GM21526 (cell line): ENCODE results near the gene CDK5RAP3.
"Not testable (repeated sequence)": the region's sequence is repeated elsewhere in the genome, so short reads cannot be mapped to it uniquely, and the experiment has no call there.

Source experiments
- ATAC-seq: cut with Tn5 transposase; IDR thresholded peaks from one replicate; pipeline ENCODE4 v1.9.1; 2021; ENCODE audit warnings: moderate library complexity; ENCODE audit not compliant: unreplicated experiment, low FRiP score

Gene CDK5RAP3

DNA sequence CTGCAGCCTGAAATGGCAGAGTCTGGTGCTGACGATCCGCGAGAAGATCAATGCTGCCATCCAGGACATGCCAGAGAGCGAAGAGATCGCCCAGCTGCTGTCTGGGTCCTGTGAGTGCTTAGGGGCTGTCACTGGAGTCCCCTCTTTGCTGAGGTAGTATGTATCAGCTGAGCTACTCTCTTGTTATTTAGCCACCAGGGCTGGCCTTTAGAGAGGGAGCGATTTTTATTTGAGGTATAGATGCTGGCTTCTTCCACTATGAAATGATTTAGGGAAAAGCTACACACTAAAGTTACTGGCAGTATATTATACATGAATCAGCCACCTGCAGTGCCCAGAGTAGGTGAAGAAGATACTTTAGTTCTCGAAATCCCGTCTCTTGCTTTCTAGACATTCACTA is 2.6 kb downstream of the CDK5RAP3 start:
- ATAC-seq, result no peak

- ATAC-seq, result no peak
Measured at GRCh38 chr17:47975189-47975822, 4.4 kb downstream of the CDK5RAP3 start.

DNA sequence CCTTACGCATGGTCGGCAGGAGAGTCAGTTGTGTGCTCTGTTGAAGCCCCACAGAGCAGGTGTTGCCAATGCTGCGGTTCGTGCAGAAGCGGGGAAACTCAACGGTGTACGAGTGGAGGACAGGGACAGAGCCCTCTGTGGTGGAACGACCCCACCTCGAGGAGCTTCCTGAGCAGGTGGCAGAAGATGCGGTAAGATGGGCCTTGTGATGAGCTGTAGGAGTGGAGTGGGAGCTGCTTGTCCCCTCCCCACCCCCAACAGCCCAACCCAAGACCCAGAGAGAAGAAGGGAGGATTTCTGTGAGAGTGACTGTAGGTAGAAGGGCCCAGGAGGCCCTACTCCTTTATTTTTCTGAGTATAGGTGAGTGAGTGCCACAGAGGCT is 4.9 kb downstream of the CDK5RAP3 start:
- no peak for ATAC-seq

- no peak for ATAC-seq
Measured at GRCh38 chr17:47978324-47978723, 7.4 kb downstream of the CDK5RAP3 start.

DNA sequence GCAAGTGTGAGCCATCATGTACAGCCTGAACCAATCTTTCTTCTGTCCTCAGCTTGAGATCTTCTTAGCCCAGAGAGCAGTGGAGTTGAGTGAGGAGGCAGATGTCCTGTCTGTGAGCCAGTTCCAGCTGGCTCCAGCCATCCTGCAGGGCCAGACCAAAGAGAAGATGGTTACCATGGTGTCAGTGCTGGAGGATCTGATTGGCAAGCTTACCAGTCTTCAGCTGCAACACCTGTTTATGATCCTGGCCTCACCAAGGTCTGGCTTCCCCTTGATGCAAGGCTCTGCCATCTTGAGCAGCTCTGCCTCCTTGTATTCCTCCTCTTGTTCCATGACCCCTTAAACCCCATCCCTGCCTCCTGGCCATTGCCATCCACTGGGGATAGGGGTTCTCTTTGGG is 9.6 kb downstream of the CDK5RAP3 start:
- ATAC-seq, result no peak

DNA sequence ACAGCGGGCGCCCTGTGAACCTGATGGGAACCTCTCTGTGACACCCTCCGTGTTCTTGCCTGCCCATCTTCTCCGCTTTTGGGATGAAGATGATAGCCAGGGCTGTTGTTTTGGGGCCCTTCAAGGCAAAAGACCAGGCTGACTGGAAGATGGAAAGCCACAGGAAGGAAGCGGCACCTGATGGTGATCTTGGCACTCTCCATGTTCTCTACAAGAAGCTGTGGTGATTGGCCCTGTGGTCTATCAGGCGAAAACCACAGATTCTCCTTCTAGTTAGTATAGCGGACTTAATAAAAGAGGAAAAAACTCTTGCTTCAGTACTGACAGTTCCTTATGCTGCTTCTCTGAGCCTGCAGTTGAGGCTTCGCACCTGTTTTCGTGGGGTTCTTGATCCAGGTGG is 10.5 kb downstream of the CDK5RAP3 start:
- ATAC-seq, result no peak

GRCh38 chr17:47982091-47982617 is 11.2 kb downstream of the CDK5RAP3 start:
- ATAC-seq, result no peak

- ATAC-seq, result no peak
Measured at GRCh38 chr17:47982645-47983390, 11.9 kb downstream of the CDK5RAP3 start.

GRCh38 chr17:47983492-47984223 is 12.7 kb downstream of the CDK5RAP3 start:
- no peak for ATAC-seq

- ATAC-seq, result no peak
Measured at GRCh38 chr17:47986520-47986919, 15.6 kb downstream of the CDK5RAP3 start.

- no peak for ATAC-seq
Measured at GRCh38 chr17:47987240-47987835, 16.4 kb downstream of the CDK5RAP3 start.

DNA sequence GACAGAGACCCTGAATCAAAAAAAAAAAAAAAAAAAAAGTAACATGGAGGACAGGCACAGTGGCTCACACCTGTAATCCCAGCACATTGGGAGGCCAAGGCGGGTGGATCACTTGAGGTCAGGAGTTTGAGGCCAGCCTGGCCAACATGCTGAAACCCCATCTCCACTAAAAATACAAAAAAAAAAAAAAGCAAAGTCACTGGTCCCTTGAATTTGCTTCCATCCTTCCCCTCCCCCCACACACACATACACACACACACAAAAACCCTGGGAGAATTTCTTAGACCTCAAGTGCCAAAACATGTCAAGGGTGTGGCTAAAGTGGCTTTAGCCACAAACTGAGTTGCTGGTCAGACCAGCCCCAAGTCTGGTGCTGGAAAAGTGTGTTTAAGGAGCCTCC is 17.5 kb downstream of the CDK5RAP3 start:
- ATAC-seq, result not testable (repeated sequence)

DNA sequence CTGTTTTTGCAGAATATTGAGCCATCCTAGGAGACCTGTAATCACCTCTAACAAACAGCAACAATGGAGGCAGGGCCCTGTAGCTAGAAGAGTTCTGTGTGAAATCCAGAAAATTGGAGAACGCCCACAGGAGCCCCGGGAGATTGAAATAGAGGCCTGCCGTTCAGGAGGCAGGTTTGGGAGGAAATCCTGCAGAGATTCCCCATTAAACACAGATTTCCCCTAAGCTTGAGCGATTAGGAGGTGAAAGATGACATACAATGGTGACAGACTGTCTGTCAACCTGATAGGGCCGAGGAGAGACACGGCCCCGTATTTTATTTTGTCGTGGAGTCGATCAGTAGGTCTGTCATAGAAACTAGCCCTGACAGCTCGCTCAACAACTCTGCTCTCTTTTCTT is 18.2 kb downstream of the CDK5RAP3 start:
- no peak for ATAC-seq

DNA sequence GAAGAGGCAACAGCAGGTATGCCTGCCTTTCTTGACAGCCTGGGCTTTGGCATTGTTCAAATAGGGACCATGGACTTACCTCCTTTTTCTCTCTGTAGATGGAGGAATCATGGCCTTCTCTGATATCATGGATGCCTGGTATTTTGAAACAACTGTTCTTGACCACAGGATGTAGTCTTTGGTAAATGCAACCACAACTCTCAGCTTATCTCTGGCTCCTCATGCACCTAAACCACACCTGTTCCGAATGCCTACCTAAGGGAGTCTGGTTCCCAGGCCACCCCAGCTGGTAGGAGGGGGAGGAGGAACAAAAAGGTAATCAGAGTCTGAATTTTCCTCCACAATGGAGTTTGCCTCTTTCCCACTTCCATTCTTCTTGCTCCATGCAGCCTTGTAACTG is 18.8 kb downstream of the CDK5RAP3 start:
- ATAC-seq, result no peak

- no peak for ATAC-seq
Measured at GRCh38 chr17:47990962-47991731, 20.2 kb downstream of the CDK5RAP3 start.

GRCh38 chr17:47992216-47992615 is 21.3 kb downstream of the CDK5RAP3 start:
- ATAC-seq, result no peak

- no peak for ATAC-seq
Measured at GRCh38 chr17:47993031-47993564, 22.2 kb downstream of the CDK5RAP3 start.

DNA sequence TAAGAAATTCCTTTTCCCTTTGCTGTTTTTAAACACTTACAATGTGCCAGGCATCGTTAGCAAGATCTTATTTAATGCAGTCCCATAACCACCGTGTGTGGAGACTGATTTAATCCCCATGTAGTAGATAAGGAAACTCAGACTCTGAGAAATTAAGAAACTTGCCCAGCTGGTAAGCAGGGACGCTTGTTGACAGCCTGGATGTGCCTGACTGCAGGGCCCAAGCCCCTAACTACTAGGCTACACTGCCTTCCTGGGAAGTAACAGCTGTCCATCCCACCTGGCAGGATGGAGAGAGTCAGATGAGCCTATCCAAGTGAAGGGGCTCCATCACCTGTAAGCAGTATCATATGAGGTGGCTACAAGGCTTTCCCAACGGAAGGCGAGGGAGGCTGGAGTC is 23.1 kb downstream of the CDK5RAP3 start:
- no peak for ATAC-seq

GRCh38 chr17:47994724-47995123 is 23.8 kb downstream of the CDK5RAP3 start:
- ATAC-seq, result no peak
